A673 (cell line): ENCODE measurements around the gene GDPD5.

ENCODE experiments used
- CTCF ChIP-seq: fragments of 300-800, 200-600 bp; sonication (generic); conservative IDR thresholded peaks from 2 replicates; pipeline ENCODE4 v1.5.1; 2017; ENCODE audit warnings: low read depth, mild to moderate bottlenecking, antibody characterized with exemption, low read length, moderate library complexity, mixed read lengths
- EZH2 ChIP-seq: fragments of 200-600 bp; sonication (generic); IDR thresholded peaks from 2 replicates; pipeline ENCODE4 v1.6.1; 2017; ENCODE audit warnings: borderline replicate concordance, low read depth, mild to moderate bottlenecking, mixed read lengths, antibody characterized with exemption, low read length; ENCODE audit not compliant: poor library complexity, severe bottlenecking

GRCh38 chr11:75496305-75496752 is 29.4 kb downstream of the GDPD5 start:
- TF ChIP-seq EZH2 (no peak), CTCF (no peak)
